Smooth muscle cell (in vitro differentiated cells): ENCODE results near the gene PAK5. TPM values are rescaled to one million over a fixed set of nuclear protein-coding genes. Genes with fewer than 3 reads are reported as not detected.

ENCODE experiments used
- DNase-seq: peaks from one replicate; lab custom pipeline; 2025; ENCODE audit not compliant: unreplicated experiment; lab: John Stamatoyannopoulos, UW
- H2AFZ ChIP-seq: fragments of 200-600 bp; sonication (generic); 2 replicates; pipeline ENCODE4 v1.6.0; 2016; ENCODE audit warnings: antibody characterized with exemption, low read depth, mild to moderate bottlenecking
- H3F3A ChIP-seq: fragments of 200-600 bp; sonication (generic); 2 replicates; pipeline ENCODE4 v1.6.0; 2017; ENCODE audit warnings: antibody characterized with exemption, low read depth
- H3K27ac ChIP-seq: fragments of 200-600 bp; sonication (generic); 2 replicates; pipeline ENCODE4 v1.5.1; 2016; ENCODE audit warnings: low read depth, mild to moderate bottlenecking
- H3K27me3 ChIP-seq: fragments of 200-600 bp; sonication (generic); 2 replicates; pipeline ENCODE4 v1.6.1; 2016; ENCODE audit warnings: low read depth, mild to moderate bottlenecking
- H3K36me3 ChIP-seq: fragments of 200-600 bp; sonication (generic); 2 replicates; pipeline ENCODE4 v1.5.1; 2016; ENCODE audit warnings: low read depth
- H3K4me1 ChIP-seq: fragments of 200-600 bp; sonication (generic); 2 replicates; pipeline ENCODE4 v1.5.1; 2016; ENCODE audit warnings: low read depth
- H3K4me2 ChIP-seq: fragments of 200-600 bp; sonication (generic); 2 replicates; pipeline ENCODE4 v1.6.0; 2016; ENCODE audit warnings: mild to moderate bottlenecking
- H3K4me3 ChIP-seq: fragments of 200-600 bp; sonication (generic); 2 replicates; pipeline ENCODE4 v1.5.1; 2016; ENCODE audit warnings: mild to moderate bottlenecking
- H3K79me2 ChIP-seq: fragments of 200-600 bp; sonication (generic); 2 replicates; pipeline ENCODE4 v1.6.0; 2016; ENCODE audit warnings: low read depth, mild to moderate bottlenecking
- H3K9ac ChIP-seq: fragments of 200-600 bp; sonication (generic); 2 replicates; pipeline ENCODE4 v1.6.0; 2016; ENCODE audit warnings: low read depth
- H3K9me3 ChIP-seq: fragments of 200-600 bp; sonication (generic); replicated peaks from 2 replicates; pipeline ENCODE4 v1.5.1; 2016; ENCODE audit warnings: low read depth
- H4K20me1 ChIP-seq: fragments of 200-600 bp; sonication (generic); 2 replicates; pipeline ENCODE4 v1.6.0; 2016; ENCODE audit warnings: low read depth
- WGBS: methylation state at CpG from one replicate; pipeline ENCODE4 v1.1.7; 2016; ENCODE audit warnings: low lambda C conversion rate; 5-methylcytosine and 5-hydroxymethylcytosine counted together
- polyA plus RNA-seq: library from polyadenylated mRNA; unstranded; fragments of >200 nt; fragmentation: Nextera tagmentation; extraction: Ambion mirVana; gene quantifications from 2 replicates; pipeline ENCODE4 v1.2.1, GENCODE V29; 2016
- total RNA-seq: library from RNA; depleted of rRNA; stranded (reverse); fragments of >200 nt; gene quantifications from 2 replicates; pipeline ENCODE4 v1.2.3, GENCODE V29; 2014
- TF ChIP-seq, protein P1 (sequence below): fragments of 200-600 bp; sonication (generic); IDR thresholded peaks from 2 replicates; pipeline ENCODE4 v1.5.1; 2017; ENCODE audit warnings: borderline replicate concordance, mild to moderate bottlenecking, antibody characterized with exemption; ENCODE audit not compliant: insufficient read depth, poor library complexity, severe bottlenecking

The PAK5 gene
- total and polyA plus RNA-seq, 2 experiments from 2014 or later, result 0.13 TPM; not detected in 1

- Histone ChIP-seq H3K36me3 (no peaks in the 10 kb centered on the region), H3K27me3 (peaks cover 48% of the 10 kb centered on the region), H3K4me2 (no peak overlapping the region), H3K4me3 (no peak overlapping the region), H3K79me2 (no peaks in the 10 kb centered on the region), H3K9me3 (no peaks in the 10 kb centered on the region), H4K20me1 (no peaks in the 10 kb centered on the region), H3F3A (no peaks in the 10 kb centered on the region), H3K27ac (no peak overlapping the region), H3K9ac (no peak overlapping the region), H3K4me1 (no peaks in the 10 kb centered on the region), H2AFZ (no peak overlapping the region)
- WGBS, result 83% methylated on average over 2 of the region's 2 CpGs
- DNase-seq, result no peak
- TF ChIP-seq, protein P1, sequence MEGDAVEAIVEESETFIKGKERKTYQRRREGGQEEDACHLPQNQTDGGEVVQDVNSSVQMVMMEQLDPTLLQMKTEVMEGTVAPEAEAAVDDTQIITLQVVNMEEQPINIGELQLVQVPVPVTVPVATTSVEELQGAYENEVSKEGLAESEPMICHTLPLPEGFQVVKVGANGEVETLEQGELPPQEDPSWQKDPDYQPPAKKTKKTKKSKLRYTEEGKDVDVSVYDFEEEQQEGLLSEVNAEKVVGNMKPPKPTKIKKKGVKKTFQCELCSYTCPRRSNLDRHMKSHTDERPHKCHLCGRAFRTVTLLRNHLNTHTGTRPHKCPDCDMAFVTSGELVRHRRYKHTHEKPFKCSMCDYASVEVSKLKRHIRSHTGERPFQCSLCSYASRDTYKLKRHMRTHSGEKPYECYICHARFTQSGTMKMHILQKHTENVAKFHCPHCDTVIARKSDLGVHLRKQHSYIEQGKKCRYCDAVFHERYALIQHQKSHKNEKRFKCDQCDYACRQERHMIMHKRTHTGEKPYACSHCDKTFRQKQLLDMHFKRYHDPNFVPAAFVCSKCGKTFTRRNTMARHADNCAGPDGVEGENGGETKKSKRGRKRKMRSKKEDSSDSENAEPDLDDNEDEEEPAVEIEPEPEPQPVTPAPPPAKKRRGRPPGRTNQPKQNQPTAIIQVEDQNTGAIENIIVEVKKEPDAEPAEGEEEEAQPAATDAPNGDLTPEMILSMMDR, result no peak
Observed at GRCh38 chr20:9501473-9501872, 337.4 kb downstream of the PAK5 start.

- Histone ChIP-seq H4K20me1 (no peaks in the 10 kb centered on the region), H3K4me2 (no peak overlapping the region), H3K4me3 (no peak overlapping the region), H3K4me1 (no peaks in the 10 kb centered on the region), H3F3A (no peaks in the 10 kb centered on the region), H3K27me3 (peaks cover 34% of the 10 kb centered on the region), H3K27ac (no peak overlapping the region), H3K79me2 (no peaks in the 10 kb centered on the region), H2AFZ (no peak overlapping the region), H3K36me3 (no peaks in the 10 kb centered on the region), H3K9me3 (no peaks in the 10 kb centered on the region), H3K9ac (no peak overlapping the region)
- WGBS, result 26% methylated on average over 2 of the region's 2 CpGs
- TF ChIP-seq, protein P1, result no peak
- no peak for DNase-seq
Observed at GRCh38 chr20:9500121-9500520, 338.8 kb downstream of the PAK5 start.

- DNase-seq, result no peak
- Histone ChIP-seq H3K79me2 (no peaks in the 10 kb centered on the region), H3K36me3 (no peaks in the 10 kb centered on the region), H4K20me1 (no peaks in the 10 kb centered on the region), H3K27ac (no peak overlapping the region), H3F3A (no peaks in the 10 kb centered on the region), H3K4me1 (no peaks in the 10 kb centered on the region), H2AFZ (no peak overlapping the region), H3K9ac (no peak overlapping the region), H3K27me3 (peaks cover 28% of the 10 kb centered on the region), H3K4me3 (no peak overlapping the region), H3K4me2 (no peak overlapping the region), H3K9me3 (no peaks in the 10 kb centered on the region)
- TF ChIP-seq, protein P1, result no peak
- WGBS, result 83% methylated on average over 5 of the region's 5 CpGs
Observed at GRCh38 chr20:9499126-9499899, 339.6 kb downstream of the PAK5 start.

DNA sequence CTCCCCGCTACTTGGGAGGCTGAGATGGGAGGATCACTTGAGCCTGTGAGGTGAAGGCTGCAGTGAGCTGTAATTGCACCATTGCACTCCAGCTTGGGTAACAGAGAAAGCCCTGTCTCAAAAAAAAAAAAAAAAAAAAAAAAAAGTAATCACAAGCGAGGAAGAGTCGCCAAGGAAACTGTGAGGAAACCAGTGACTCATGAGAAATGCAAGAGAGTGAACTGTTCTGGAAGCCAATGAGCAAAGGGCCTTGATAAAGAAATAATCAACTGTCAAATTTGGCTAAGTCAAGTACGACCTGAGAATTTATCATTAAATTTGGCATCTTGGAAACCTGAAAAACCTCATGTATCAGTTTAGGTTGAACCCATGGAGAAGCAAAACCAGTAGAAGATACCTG is 340.6 kb downstream of the PAK5 start:
- Histone ChIP-seq H3F3A (no peaks in the 10 kb centered on the region), H3K9ac (no peak overlapping the region), H3K27me3 (peaks cover 18% of the 10 kb centered on the region), H3K4me3 (no peak overlapping the region), H3K4me2 (no peak overlapping the region), H3K4me1 (no peaks in the 10 kb centered on the region), H3K36me3 (no peaks in the 10 kb centered on the region), H2AFZ (no peak overlapping the region), H3K79me2 (no peaks in the 10 kb centered on the region), H3K27ac (no peak overlapping the region), H4K20me1 (no peaks in the 10 kb centered on the region), H3K9me3 (no peaks in the 10 kb centered on the region)
- TF ChIP-seq, protein P1, result no peak
- WGBS, result 63% methylated on average over 4 of the region's 4 CpGs
- DNase-seq, result no peak
